ENCODE measurements around the gene CCDC149. TPM values are rescaled to one million over a fixed set of nuclear protein-coding genes. Genes with fewer than 3 reads are reported as not detected.

The CCDC149 gene
- total RNA-seq, 1 experiment from 2014 or later: 4.3 TPM

Other genes with a start within 250 kb of the CCDC149 start
- gene SOD3, start 117.5 kb downstream of the CCDC149 start, total RNA-seq (2014; rRNA removed; shearing (Covaris generic)): 1.7 and 2.0 TPM in 2 replicates
- not detected in 2 replicates for gene LGI2, start 117.9 kb upstream of the CCDC149 start, total RNA-seq (2014; rRNA removed; shearing (Covaris generic))
- gene SEPSECS, start 247.4 kb upstream of the CCDC149 start, total RNA-seq (2014; rRNA removed; shearing (Covaris generic)): 2.8 and 5.6 TPM in 2 replicates

All from SJSA1 (cell line).